ENCODE data around the gene RABGAP1L.

Gene RABGAP1L

GRCh38 chr1:174946031-174946430 is 786.7 kb downstream of the RABGAP1L start:
- Histone ChIP-seq H3K27ac (no peak overlapping the region), H3K4me3 (no peak overlapping the region), H3K9me3 (no peaks in the 10 kb centered on the region), H3K9ac (no peak overlapping the region), H3K27me3 (no peaks in the 10 kb centered on the region), H3K4me2 (no peak overlapping the region), H4K20me1 (no peaks in the 10 kb centered on the region), H3K36me3 (no peaks in the 10 kb centered on the region), H3K4me1 (0 out of 2 replicates have a peak, but pooled peaks cover 6% of the 10 kb centered on the region)
- TF ChIP-seq Cebpa-rat (IDR thresholded peaks at IDR 0.05), result no peak

GRCh38 chr1:174949061-174949460 is 789.7 kb downstream of the RABGAP1L start:
- Histone ChIP-seq H3K4me1 (peaks cover 7% of the 10 kb centered on the region), H3K27ac (no peak overlapping the region), H3K9me3 (no peaks in the 10 kb centered on the region), H3K36me3 (no peaks in the 10 kb centered on the region), H3K27me3 (no peaks in the 10 kb centered on the region), H3K9ac (no peak overlapping the region), H3K4me2 (no peak overlapping the region), H4K20me1 (no peaks in the 10 kb centered on the region), H3K4me3 (no peak overlapping the region)
- no peak for TF ChIP-seq Cebpa-rat (IDR thresholded peaks at IDR 0.05)

GRCh38 chr1:174949645-174950044 is 790.3 kb downstream of the RABGAP1L start:
- Histone ChIP-seq H3K9me3 (no peaks in the 10 kb centered on the region), H3K4me3 (no peak overlapping the region), H3K4me1 (peaks cover 13% of the 10 kb centered on the region), H3K27me3 (no peaks in the 10 kb centered on the region), H3K27ac (no peak overlapping the region), H3K4me2 (no peak overlapping the region), H3K36me3 (no peaks in the 10 kb centered on the region), H4K20me1 (no peaks in the 10 kb centered on the region), H3K9ac (no peak overlapping the region)
- no peak for TF ChIP-seq Cebpa-rat (IDR thresholded peaks at IDR 0.05)

GRCh38 chr1:174953285-174954072 is 794.2 kb downstream of the RABGAP1L start:
- Histone ChIP-seq H3K27me3 (no peaks in the 10 kb centered on the region), H3K9ac (no peak overlapping the region), H3K4me3 (no peak overlapping the region), H3K4me1 (peaks cover 18% of the 10 kb centered on the region), H4K20me1 (no peaks in the 10 kb centered on the region), H3K36me3 (no peaks in the 10 kb centered on the region), H3K9me3 (no peaks in the 10 kb centered on the region), H3K4me2 (no peak overlapping the region), H3K27ac (no peak overlapping the region)
- no peak for TF ChIP-seq Cebpa-rat (IDR thresholded peaks at IDR 0.05)

GRCh38 chr1:174954073-174954460 is 794.7 kb downstream of the RABGAP1L start:
- no peak overlapping the region for H3K4me3 ChIP-seq
- H3K36me3 ChIP-seq, result no peaks in the 10 kb centered on the region
- H3K9me3 ChIP-seq, result no peaks in the 10 kb centered on the region
- no peaks in the 10 kb centered on the region for H4K20me1 ChIP-seq
- no peak for TF ChIP-seq Cebpa-rat (IDR thresholded peaks at IDR 0.05)
- H3K9ac ChIP-seq, result no peak overlapping the region
- H3K4me2 ChIP-seq, result no peak overlapping the region; the same call in 1 of the 2 replicates
- H3K27me3 ChIP-seq, result no peaks in the 10 kb centered on the region
- no peak overlapping the region for H3K27ac ChIP-seq
- peaks cover 18% of the 10 kb centered on the region for H3K4me1 ChIP-seq

GRCh38 chr1:174954671-174955669 is 795.6 kb downstream of the RABGAP1L start:
- no peak overlapping the region for H3K27ac ChIP-seq
- H3K9ac ChIP-seq, result no peak overlapping the region

GRCh38 chr1:174956086-174956485 is 796.8 kb downstream of the RABGAP1L start:
- no peak overlapping the region for H3K4me2 ChIP-seq

More at GRCh38 chr1:174954671-174955669, 795.6 kb downstream of the RABGAP1L start:
- no peaks in the 10 kb centered on the region for H3K36me3 ChIP-seq
- H4K20me1 ChIP-seq, result no peaks in the 10 kb centered on the region
- TF ChIP-seq Cebpa-rat (IDR thresholded peaks at IDR 0.05), result no peak
- peaks cover 18% of the 10 kb centered on the region for H3K4me1 ChIP-seq
- no peak overlapping the region for H3K4me3 ChIP-seq
- H3K9me3 ChIP-seq, result no peaks in the 10 kb centered on the region
- H3K27me3 ChIP-seq, result no peaks in the 10 kb centered on the region
- peak overlapping the region; percentile 40 for H3K4me2 ChIP-seq

GRCh38 chr1:174956976-174957375 is 797.7 kb downstream of the RABGAP1L start:
- no peak overlapping the region for H3K9ac ChIP-seq
- no peaks in the 10 kb centered on the region for H3K9me3 ChIP-seq
- H4K20me1 ChIP-seq, result no peaks in the 10 kb centered on the region
- no peaks in the 10 kb centered on the region for H3K27me3 ChIP-seq
- H3K4me2 ChIP-seq, result no peak overlapping the region
- peaks cover 18% of the 10 kb centered on the region for H3K4me1 ChIP-seq
- no peaks in the 10 kb centered on the region for H3K36me3 ChIP-seq
- no peak for TF ChIP-seq Cebpa-rat (IDR thresholded peaks at IDR 0.05)
- H3K4me3 ChIP-seq, result no peak overlapping the region
- no peak overlapping the region for H3K27ac ChIP-seq

More at GRCh38 chr1:174956086-174956485, 796.8 kb downstream of the RABGAP1L start:
- H3K27ac ChIP-seq, result no peak overlapping the region
- no peaks in the 10 kb centered on the region for H3K27me3 ChIP-seq
- peaks cover 18% of the 10 kb centered on the region for H3K4me1 ChIP-seq
- H3K36me3 ChIP-seq, result no peaks in the 10 kb centered on the region
- no peaks in the 10 kb centered on the region for H4K20me1 ChIP-seq
- no peak overlapping the region for H3K4me3 ChIP-seq
- H3K9ac ChIP-seq, result no peak overlapping the region
- no peak for TF ChIP-seq Cebpa-rat (IDR thresholded peaks at IDR 0.05)
- H3K9me3 ChIP-seq, result no peaks in the 10 kb centered on the region

- Histone ChIP-seq H3K9ac (no peak overlapping the region), H3K4me2 (no peak overlapping the region), H3K27ac (no peak overlapping the region), H3K4me3 (no peak overlapping the region), H3K27me3 (no peaks in the 10 kb centered on the region), H4K20me1 (no peaks in the 10 kb centered on the region), H3K4me1 (peaks cover 19% of the 10 kb centered on the region), H3K36me3 (no peaks in the 10 kb centered on the region), H3K9me3 (no peaks in the 10 kb centered on the region)
- TF ChIP-seq Cebpa-rat (IDR thresholded peaks at IDR 0.05), result no peak
These were observed 798.5 kb downstream of the RABGAP1L start for GRCh38 chr1:174957829-174958228.

- Histone ChIP-seq H3K9ac (no peak overlapping the region), H3K36me3 (no peaks in the 10 kb centered on the region), H3K4me2 (no peak overlapping the region), H3K27ac (no peak overlapping the region), H4K20me1 (no peaks in the 10 kb centered on the region), H3K4me1 (peaks cover 24% of the 10 kb centered on the region), H3K9me3 (no peaks in the 10 kb centered on the region), H3K4me3 (no peak overlapping the region), H3K27me3 (no peaks in the 10 kb centered on the region)
- TF ChIP-seq Cebpa-rat (IDR thresholded peaks at IDR 0.05), result no peak
These were observed 799.1 kb downstream of the RABGAP1L start for GRCh38 chr1:174958396-174958795.
